Nephron progenitor cell (in vitro differentiated cells): ENCODE measurements around the gene EVX2.

Experiments
- DNase-seq: peaks from one replicate; pipeline ENCODE4 v3.0.0; 2021
- H3K27ac Mint-ChIP-seq: 2 replicates; pipeline ENCODE4 v1.8.0; 2021; ENCODE audit warnings: mild to moderate bottlenecking, moderate library complexity, mixed read lengths
- H3K27me3 Mint-ChIP-seq: 2 replicates; pipeline ENCODE4 v1.8.0; 2021; ENCODE audit warnings: mild to moderate bottlenecking, low read depth, mixed read lengths; ENCODE audit not compliant: poor library complexity
- H3K36me3 Mint-ChIP-seq: 2 replicates; pipeline ENCODE4 v1.8.0; 2021; ENCODE audit warnings: low read depth, mixed read lengths
- H3K4me1 Mint-ChIP-seq: 2 replicates; pipeline ENCODE4 v1.8.0; 2021; ENCODE audit warnings: mixed read lengths
- H3K4me3 Mint-ChIP-seq: 2 replicates; pipeline ENCODE4 v1.8.0; 2021; ENCODE audit warnings: mild to moderate bottlenecking, moderate library complexity, mixed read lengths
- H3K9me3 Mint-ChIP-seq: 2 replicates; pipeline ENCODE4 v1.8.0; 2021; ENCODE audit warnings: mild to moderate bottlenecking, moderate library complexity, mixed read lengths
- TF ChIP-seq, protein P1 (sequence below): fragments of 200-600 bp; sonication (generic); IDR thresholded peaks from 2 replicates; pipeline ENCODE4 v1.5.0; 2021; ENCODE audit warnings: antibody characterized with exemption

EVX2 gene

DNA sequence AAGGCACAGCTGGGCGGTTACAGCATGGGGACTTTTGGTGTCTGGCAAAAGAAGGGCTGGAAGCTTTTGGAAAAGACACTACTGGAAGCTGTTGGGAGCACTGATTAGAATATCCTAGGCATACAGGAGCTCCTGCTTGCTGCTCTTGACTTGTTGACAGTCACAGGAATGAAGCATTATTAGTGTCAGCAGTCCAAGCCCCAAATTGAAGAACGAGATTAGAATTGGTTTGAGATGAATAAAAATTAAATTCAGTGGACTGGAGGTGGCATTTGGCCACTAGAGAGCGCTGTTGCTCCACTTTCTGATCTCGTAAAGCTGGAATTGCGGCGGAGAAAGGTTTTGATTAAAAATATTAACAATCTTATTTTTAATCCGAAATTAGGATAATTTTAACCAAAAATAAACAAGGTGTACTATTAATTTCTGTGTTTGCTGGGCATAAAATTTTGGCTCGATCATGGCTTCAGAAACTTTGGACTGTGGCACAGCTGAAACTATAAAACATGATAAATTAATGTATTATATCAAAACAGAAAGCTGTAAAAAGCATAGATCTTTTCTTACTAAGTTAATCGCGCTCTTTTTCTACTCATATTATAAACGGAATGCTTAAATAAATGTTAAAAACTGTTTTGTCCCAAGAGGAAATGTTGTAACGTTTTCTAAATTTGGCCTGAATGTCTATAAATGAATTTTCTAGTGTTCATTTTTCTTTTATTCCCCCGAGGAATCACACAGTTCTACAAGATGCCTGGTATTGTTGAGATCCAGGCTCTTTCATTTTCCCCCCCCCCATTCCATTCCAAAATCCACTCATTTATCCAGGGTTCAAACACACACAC is 43.4 kb upstream of the EVX2 start:
- H3K27ac Mint-ChIP-seq, result peak overlapping the region; percentile 100
- peaks cover 18% of the 10 kb centered on the region for H3K36me3 Mint-ChIP-seq
- peak overlapping the region; percentile 95 for H3K4me3 Mint-ChIP-seq
- TF ChIP-seq, protein P1, sequence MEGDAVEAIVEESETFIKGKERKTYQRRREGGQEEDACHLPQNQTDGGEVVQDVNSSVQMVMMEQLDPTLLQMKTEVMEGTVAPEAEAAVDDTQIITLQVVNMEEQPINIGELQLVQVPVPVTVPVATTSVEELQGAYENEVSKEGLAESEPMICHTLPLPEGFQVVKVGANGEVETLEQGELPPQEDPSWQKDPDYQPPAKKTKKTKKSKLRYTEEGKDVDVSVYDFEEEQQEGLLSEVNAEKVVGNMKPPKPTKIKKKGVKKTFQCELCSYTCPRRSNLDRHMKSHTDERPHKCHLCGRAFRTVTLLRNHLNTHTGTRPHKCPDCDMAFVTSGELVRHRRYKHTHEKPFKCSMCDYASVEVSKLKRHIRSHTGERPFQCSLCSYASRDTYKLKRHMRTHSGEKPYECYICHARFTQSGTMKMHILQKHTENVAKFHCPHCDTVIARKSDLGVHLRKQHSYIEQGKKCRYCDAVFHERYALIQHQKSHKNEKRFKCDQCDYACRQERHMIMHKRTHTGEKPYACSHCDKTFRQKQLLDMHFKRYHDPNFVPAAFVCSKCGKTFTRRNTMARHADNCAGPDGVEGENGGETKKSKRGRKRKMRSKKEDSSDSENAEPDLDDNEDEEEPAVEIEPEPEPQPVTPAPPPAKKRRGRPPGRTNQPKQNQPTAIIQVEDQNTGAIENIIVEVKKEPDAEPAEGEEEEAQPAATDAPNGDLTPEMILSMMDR, result peak; percentile 95
- no peaks in the 10 kb centered on the region for H3K9me3 Mint-ChIP-seq
- H3K27me3 Mint-ChIP-seq, result peaks cover 2% of the 10 kb centered on the region
- H3K4me1 Mint-ChIP-seq, result peaks cover 48% of the 10 kb centered on the region
- peak; percentile 85 for DNase-seq

DNA sequence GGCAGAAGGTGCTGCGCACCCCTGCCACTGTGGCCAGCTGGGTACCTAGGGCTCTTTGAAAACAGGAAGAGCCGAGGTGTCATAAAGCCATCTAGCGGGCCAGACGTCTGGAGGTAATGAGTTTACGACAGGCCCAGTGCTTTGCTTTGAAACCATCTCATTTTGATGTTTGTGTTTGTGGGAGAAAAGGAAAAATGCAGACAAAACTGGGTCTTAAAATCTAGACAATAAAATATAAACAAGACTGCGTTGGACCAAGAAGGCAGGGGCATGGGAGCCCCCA is 42.0 kb upstream of the EVX2 start:
- no peaks in the 10 kb centered on the region for H3K9me3 Mint-ChIP-seq
- TF ChIP-seq, protein P1, result no peak
- peaks cover 5% of the 10 kb centered on the region for H3K27me3 Mint-ChIP-seq
- peak overlapping the region; percentile 100 for H3K27ac Mint-ChIP-seq
- peaks cover 13% of the 10 kb centered on the region for H3K36me3 Mint-ChIP-seq
- peaks cover 53% of the 10 kb centered on the region for H3K4me1 Mint-ChIP-seq
- no peak for DNase-seq
- H3K4me3 Mint-ChIP-seq, result peak overlapping the region; percentile 95

DNA sequence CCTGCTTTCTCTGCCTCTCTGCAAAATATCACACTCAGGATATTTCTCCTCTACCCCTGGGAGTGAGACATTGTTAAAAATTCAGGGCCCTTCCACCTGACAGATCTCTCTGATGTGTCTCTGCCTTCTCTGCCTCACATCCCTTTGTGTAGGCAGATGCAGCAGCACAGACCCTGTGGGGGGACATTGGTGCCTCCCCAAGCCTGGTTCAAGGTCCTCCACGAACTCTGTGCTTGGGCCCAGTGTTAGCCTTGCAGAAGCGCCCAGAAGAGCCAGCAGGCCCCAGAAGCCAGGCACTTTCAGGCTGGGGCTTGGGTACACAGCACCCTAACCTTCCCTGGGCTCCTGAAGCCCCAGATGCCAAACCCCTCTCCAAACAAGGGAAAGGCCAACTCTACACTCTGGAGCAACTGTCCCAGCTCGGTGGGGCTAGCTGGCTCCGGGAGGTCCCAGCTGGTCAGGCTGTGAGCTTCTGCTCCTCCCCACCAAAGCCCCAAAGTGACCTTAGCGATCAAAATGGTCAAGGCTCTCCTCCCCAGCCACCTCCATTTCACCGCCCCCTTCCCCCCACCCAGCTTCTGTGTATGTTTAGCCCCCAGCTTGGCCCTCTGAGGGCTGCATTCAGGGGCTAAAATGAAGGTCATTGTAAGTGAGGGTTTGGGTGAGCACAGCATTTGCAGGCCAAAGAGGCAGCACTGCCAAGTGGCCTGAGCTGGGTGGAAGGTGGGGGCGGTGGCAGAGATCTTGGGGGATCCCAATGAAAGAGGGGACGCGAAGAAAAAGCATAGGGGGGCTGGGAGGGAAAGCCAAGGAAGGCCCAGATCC is 41.4 kb upstream of the EVX2 start:
- Mint-ChIP-seq H3K27me3 (peaks cover 5% of the 10 kb centered on the region), H3K4me3 (peak overlapping the region; percentile 95), H3K36me3 (peaks cover 13% of the 10 kb centered on the region), H3K4me1 (peaks cover 58% of the 10 kb centered on the region), H3K27ac (peak overlapping the region; percentile 100), H3K9me3 (no peaks in the 10 kb centered on the region)
- TF ChIP-seq, protein P1, result no peak
- DNase-seq, result no peak

DNA sequence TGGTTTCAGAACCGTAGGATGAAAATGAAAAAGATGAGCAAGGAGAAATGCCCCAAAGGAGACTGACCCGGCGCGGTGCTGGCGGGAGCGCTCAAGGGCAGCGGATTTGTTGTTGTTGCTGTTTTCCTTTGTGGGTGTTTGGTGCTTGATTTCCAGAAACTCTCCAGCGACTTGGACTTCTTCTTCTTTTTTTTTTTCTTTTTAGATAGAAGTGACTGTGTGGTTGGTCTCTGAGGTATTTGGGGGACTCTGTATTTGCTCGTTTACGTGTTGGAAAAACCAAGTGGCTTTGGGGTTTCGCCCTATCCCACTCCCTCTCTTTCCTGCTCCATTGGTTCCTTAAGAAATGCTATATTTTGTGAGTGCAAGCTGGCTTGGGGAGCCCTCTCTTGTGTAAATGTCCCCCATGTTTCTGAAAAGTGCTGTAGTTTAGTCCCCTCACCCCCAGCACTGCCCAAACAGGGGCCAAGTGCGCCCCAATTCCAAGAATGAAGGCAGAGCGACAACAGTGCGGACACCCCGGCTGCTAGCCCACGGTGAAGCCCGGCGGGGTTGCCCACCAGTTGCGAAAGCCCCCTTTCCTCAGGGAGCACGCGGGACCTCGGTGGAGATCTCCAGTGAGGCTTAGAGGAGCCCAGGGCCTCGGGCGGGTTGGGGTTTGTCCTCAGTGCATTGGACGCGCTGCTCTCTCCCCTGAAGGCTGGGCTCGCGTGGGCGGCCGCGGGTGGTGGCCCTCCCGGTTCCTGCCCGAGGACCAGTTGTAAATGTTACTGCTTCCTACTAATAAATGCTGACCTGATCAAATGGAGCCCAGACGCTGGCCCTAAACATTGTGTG is 40.6 kb upstream of the EVX2 start:
- Mint-ChIP-seq H3K4me1 (peaks cover 67% of the 10 kb centered on the region), H3K36me3 (peaks cover 13% of the 10 kb centered on the region), H3K27me3 (peaks cover 5% of the 10 kb centered on the region), H3K9me3 (no peaks in the 10 kb centered on the region), H3K27ac (peak overlapping the region; percentile 100), H3K4me3 (peak overlapping the region; percentile 95)
- TF ChIP-seq, protein P1, result no peak
- DNase-seq, result no peak

DNA sequence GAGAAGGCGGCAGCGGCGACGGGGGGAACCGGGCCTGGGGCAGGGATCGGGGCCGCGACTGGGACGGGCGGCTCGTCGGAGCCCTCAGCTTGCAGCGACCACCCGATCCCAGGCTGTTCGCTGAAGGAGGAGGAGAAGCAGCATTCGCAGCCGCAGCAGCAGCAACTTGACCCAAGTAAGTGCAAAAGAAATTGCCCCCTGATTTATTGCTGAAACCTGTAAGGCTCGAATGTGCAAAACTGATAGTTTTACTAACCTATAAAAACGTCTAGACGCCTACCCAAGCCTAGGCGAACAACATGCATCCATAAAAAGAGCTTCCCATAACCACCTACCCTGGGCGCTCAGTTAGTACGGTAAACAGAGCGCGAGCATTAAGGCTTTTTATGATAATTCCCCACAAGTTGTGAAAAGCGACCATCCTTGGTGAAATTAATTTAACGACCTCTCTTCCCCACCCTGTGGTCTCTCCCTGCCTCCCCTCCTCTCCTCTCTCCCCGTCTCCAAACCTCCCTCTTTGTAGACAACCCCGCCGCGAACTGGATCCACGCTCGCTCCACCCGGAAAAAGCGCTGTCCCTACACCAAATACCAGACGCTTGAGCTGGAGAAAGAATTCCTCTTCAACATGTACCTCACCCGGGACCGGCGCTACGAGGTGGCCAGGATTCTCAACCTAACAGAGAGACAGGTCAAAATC is 39.8 kb upstream of the EVX2 start:
- H3K27ac Mint-ChIP-seq, result peak overlapping the region; percentile 100
- no peaks in the 10 kb centered on the region for H3K9me3 Mint-ChIP-seq
- H3K36me3 Mint-ChIP-seq, result peaks cover 13% of the 10 kb centered on the region
- H3K27me3 Mint-ChIP-seq, result peaks cover 10% of the 10 kb centered on the region
- peaks cover 69% of the 10 kb centered on the region for H3K4me1 Mint-ChIP-seq
- DNase-seq, result no peak
- peak overlapping the region; percentile 95 for H3K4me3 Mint-ChIP-seq
- TF ChIP-seq, protein P1, result no peak
